ENCODE data around the gene LKAAEAR1. TPM values are rescaled to one million over a fixed set of nuclear protein-coding genes. Genes with fewer than 3 reads are reported as not detected.

The LKAAEAR1 gene
- total and polyA plus RNA-seq, 2 of the 13 experiments (the other 11 are each of a cell fraction or from before 2014, with no cell fraction given), result not detected

DNA sequence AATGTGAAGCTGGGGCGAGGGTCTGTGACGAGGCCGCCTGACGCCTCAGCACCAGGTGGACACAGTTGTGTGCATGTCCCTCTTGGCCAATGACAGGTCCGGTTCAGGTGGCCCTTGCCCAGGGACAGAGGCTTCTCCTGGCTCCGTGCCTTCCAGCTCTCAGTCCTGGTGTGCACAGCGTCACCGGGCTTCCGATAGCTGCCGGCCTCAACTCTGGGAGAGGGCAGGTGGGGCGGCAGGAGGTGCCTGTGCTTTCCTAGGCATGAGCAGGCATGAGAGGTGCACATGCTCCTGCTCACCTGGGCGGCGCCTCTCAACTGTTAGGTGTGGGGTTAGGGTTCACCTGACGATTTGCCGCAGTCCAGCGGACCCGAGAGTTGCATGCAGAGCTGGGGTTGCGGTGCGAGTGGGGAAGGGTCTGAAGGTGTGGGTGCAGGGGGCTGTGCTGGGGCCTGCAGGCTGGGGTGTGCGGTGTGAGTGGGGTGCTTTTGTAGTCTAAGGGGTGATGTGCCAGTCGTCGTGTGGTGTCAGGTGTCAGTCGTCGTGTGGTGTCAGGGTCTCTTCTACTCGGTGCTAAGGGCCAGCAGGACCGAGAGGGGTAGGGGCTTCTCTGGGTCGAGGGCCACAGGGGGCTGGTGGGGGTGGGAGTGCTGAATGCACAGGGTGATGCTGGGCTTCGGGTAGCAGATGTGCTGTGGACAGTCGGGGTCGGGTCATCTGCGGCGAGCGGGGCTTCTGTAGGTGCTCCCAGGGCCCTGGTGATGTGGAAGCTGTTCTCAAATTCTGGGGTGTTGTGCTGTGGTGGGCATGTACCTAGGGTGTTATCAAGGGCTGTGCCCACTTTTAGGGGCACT, 31.0 kb downstream of the LKAAEAR1 start (continued):
- TF ChIP-seq, protein P1, sequence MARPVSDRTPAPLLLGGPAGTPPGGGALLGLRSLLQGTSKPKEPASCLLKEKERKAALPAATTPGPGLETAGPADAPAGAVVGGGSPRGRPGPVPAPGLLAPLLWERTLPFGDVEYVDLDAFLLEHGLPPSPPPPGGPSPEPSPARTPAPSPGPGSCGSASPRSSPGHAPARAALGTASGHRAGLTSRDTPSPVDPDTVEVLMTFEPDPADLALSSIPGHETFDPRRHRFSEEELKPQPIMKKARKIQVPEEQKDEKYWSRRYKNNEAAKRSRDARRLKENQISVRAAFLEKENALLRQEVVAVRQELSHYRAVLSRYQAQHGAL (CRISPR knock-in tag; IDR thresholded peaks at IDR 0.05; ENCODE audit: not compliant biosample characterization), result no peak
- TF ChIP-seq, protein P2, sequence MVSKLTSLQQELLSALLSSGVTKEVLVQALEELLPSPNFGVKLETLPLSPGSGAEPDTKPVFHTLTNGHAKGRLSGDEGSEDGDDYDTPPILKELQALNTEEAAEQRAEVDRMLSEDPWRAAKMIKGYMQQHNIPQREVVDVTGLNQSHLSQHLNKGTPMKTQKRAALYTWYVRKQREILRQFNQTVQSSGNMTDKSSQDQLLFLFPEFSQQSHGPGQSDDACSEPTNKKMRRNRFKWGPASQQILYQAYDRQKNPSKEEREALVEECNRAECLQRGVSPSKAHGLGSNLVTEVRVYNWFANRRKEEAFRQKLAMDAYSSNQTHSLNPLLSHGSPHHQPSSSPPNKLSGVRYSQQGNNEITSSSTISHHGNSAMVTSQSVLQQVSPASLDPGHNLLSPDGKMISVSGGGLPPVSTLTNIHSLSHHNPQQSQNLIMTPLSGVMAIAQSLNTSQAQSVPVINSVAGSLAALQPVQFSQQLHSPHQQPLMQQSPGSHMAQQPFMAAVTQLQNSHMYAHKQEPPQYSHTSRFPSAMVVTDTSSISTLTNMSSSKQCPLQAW (CRISPR knock-in tag; IDR thresholded peaks at IDR 0.05), result peak; percentile 89
- TF ChIP-seq, protein P3, sequence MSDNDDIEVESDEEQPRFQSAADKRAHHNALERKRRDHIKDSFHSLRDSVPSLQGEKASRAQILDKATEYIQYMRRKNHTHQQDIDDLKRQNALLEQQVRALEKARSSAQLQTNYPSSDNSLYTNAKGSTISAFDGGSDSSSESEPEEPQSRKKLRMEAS (IDR thresholded peaks at IDR 0.05), result peak; percentile 97
- TF ChIP-seq ERF (CRISPR knock-in tag; IDR thresholded peaks at IDR 0.05) (peak; percentile 82), PHF8 (CRISPR knock-in tag; IDR thresholded peaks at IDR 0.05) (no peak), ZFX (CRISPR knock-in tag; IDR thresholded peaks at IDR 0.05; ENCODE audit: low read depth) (peak; percentile 76), HNF4A (CRISPR knock-in tag; IDR thresholded peaks at IDR 0.05) (peak; percentile 71; the same call in 1 of the 2 replicates), ZSCAN9 (CRISPR knock-in tag; IDR thresholded peaks at IDR 0.05; ENCODE audit: borderline replicate concordance) (no peak; the same call in 1 of the 2 replicates), ZFP1 (CRISPR knock-in tag; IDR thresholded peaks at IDR 0.05) (no peak), POGZ (CRISPR knock-in tag; IDR thresholded peaks at IDR 0.05) (no peak)
- TF ChIP-seq, protein P4, sequence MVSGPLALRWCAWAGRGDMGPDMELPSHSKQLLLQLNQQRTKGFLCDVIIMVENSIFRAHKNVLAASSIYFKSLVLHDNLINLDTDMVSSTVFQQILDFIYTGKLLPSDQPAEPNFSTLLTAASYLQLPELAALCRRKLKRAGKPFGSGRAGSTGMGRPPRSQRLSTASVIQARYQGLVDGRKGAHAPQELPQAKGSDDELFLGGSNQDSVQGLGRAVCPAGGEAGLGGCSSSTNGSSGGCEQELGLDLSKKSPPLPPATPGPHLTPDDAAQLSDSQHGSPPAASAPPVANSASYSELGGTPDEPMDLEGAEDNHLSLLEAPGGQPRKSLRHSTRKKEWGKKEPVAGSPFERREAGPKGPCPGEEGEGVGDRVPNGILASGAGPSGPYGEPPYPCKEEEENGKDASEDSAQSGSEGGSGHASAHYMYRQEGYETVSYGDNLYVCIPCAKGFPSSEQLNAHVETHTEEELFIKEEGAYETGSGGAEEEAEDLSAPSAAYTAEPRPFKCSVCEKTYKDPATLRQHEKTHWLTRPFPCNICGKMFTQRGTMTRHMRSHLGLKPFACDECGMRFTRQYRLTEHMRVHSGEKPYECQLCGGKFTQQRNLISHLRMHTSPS (CRISPR knock-in tag; IDR thresholded peaks at IDR 0.05; ENCODE audit: low read depth), result peak; percentile 89
- TF ChIP-seq, protein P5, sequence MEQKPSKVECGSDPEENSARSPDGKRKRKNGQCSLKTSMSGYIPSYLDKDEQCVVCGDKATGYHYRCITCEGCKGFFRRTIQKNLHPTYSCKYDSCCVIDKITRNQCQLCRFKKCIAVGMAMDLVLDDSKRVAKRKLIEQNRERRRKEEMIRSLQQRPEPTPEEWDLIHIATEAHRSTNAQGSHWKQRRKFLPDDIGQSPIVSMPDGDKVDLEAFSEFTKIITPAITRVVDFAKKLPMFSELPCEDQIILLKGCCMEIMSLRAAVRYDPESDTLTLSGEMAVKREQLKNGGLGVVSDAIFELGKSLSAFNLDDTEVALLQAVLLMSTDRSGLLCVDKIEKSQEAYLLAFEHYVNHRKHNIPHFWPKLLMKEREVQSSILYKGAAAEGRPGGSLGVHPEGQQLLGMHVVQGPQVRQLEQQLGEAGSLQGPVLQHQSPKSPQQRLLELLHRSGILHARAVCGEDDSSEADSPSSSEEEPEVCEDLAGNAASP (CRISPR knock-in tag; IDR thresholded peaks at IDR 0.05; ENCODE audit: borderline replicate concordance), result peak; percentile 74; the same call in 1 of the 2 replicates
- TF ChIP-seq, protein P6, sequence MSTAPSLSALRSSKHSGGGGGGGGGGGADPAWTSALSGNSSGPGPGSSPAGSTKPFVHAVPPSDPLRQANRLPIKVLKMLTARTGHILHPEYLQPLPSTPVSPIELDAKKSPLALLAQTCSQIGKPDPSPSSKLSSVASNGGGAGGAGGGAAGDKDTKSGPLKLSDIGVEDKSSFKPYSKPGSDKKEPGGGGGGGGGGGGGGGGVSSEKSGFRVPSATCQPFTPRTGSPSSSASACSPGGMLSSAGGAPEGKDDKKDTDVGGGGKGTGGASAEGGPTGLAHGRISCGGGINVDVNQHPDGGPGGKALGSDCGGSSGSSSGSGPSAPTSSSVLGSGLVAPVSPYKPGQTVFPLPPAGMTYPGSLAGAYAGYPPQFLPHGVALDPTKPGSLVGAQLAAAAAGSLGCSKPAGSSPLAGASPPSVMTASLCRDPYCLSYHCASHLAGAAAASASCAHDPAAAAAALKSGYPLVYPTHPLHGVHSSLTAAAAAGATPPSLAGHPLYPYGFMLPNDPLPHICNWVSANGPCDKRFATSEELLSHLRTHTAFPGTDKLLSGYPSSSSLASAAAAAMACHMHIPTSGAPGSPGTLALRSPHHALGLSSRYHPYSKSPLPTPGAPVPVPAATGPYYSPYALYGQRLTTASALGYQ (CRISPR knock-in tag; IDR thresholded peaks at IDR 0.05), result no peak
- TF ChIP-seq, protein P7, sequence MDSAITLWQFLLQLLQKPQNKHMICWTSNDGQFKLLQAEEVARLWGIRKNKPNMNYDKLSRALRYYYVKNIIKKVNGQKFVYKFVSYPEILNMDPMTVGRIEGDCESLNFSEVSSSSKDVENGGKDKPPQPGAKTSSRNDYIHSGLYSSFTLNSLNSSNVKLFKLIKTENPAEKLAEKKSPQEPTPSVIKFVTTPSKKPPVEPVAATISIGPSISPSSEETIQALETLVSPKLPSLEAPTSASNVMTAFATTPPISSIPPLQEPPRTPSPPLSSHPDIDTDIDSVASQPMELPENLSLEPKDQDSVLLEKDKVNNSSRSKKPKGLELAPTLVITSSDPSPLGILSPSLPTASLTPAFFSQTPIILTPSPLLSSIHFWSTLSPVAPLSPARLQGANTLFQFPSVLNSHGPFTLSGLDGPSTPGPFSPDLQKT (CRISPR knock-in tag; IDR thresholded peaks at IDR 0.05; ENCODE audit: borderline replicate concordance), result no peak
- TF ChIP-seq, protein P8, sequence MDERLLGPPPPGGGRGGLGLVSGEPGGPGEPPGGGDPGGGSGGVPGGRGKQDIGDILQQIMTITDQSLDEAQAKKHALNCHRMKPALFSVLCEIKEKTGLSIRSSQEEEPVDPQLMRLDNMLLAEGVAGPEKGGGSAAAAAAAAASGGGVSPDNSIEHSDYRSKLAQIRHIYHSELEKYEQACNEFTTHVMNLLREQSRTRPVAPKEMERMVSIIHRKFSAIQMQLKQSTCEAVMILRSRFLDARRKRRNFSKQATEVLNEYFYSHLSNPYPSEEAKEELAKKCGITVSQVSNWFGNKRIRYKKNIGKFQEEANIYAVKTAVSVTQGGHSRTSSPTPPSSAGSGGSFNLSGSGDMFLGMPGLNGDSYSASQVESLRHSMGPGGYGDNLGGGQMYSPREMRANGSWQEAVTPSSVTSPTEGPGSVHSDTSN (CRISPR knock-in tag; IDR thresholded peaks at IDR 0.05), result no peak

Measured in HepG2 (cell line).